Esophagus squamous epithelium (tissue), 5 donors: ENCODE results near the gene TANC1. TPM values are rescaled to one million over a fixed set of nuclear protein-coding genes. Genes with fewer than 3 reads are reported as not detected.
A peak's percentile ranks its signal among the peaks of the same experiment; 100 is the strongest.

Source experiments
- DNase-seq: peaks from one replicate; lab custom pipeline; 2025; lab: John Stamatoyannopoulos, UW
- H3K27ac ChIP-seq, 4 donors: fragments of 200-600 bp; sonication (generic); one replicate each; pipeline ENCODE4 v1.5.1; 2016 to 2019; ENCODE audit warnings: mild to moderate bottlenecking in 1 of 4
- H3K27me3 ChIP-seq, 4 donors: fragments of 200-600 bp; sonication (generic); 1 replicate in 3 of 4; 2 replicates in 1 of 4; pipeline versions ENCODE4 v1.5.1 to v1.6.0; 2017 to 2021; ENCODE audit warnings: antibody characterized with exemption in 1 of 4
- H3K36me3 ChIP-seq, 3 donors: fragments of 200-600 bp; sonication (generic); one replicate each; pipeline ENCODE4 v1.5.1; 2016 to 2019
- H3K4me1 ChIP-seq, 3 donors: fragments of 200-600 bp; sonication (generic); one replicate each; pipeline ENCODE4 v1.5.1; 2017 to 2019
- H3K4me3 ChIP-seq, 4 donors: fragments of 200-600 bp; sonication (generic); 1 replicate in 3 of 4; 2 replicates in 1 of 4; pipeline ENCODE4 v1.5.1; 2016 to 2019; ENCODE audit warnings: mild to moderate bottlenecking in 2 of 4, moderate library complexity in 1 of 4
- H3K9me3 ChIP-seq, 3 donors: fragments of 200-600 bp; sonication (generic); one replicate each; pipeline ENCODE4 v1.5.1; 2016 to 2019
- POLR2A ChIP-seq, 4 donors: fragments of 450-650 bp; IDR thresholded peaks; one replicate each; pipeline ENCODE4 v1.6.1; 2017; ENCODE audit warnings: antibody characterized with exemption in 4 of 4, mild to moderate bottlenecking in 4 of 4, moderate library complexity in 3 of 4
- WGBS, 2 donors: methylation state at CpG; one replicate each; pipeline ENCODE4 v1.1.5; 2018; 5-methylcytosine and 5-hydroxymethylcytosine counted together
- intact Hi-C: fragments of 100-400 bp; cut with DNase I; formaldehyde crosslinking; loops from one replicate; pipeline ENCODE4 v1.15.0; 2022
- total RNA-seq, 4 donors: library from RNA; depleted of rRNA; stranded (reverse); fragments of >200 nt; gene quantifications; one replicate each; pipeline ENCODE4 v1.1.0, GENCODE V29; 2016
- TF ChIP-seq, protein P1 (sequence below), 6 experiments: fragments of 450-650 bp in 4 of 6; fragments of 200-600 bp in 2 of 6; sonication (generic) in 2 of 6; IDR thresholded peaks; one replicate each; pipeline ENCODE4 v1.5.1; 2016 to 2019; ENCODE audit warnings: antibody characterized with exemption in 6 of 6, mild to moderate bottlenecking in 4 of 6, moderate library complexity in 4 of 6
- donor health status: DM: yes; HTN: yes; CAD: no.

The TANC1 gene
- total RNA-seq, 4 donors from 2014 or later, result 29.4 to 54.5 (median 42.2) TPM

DNA sequence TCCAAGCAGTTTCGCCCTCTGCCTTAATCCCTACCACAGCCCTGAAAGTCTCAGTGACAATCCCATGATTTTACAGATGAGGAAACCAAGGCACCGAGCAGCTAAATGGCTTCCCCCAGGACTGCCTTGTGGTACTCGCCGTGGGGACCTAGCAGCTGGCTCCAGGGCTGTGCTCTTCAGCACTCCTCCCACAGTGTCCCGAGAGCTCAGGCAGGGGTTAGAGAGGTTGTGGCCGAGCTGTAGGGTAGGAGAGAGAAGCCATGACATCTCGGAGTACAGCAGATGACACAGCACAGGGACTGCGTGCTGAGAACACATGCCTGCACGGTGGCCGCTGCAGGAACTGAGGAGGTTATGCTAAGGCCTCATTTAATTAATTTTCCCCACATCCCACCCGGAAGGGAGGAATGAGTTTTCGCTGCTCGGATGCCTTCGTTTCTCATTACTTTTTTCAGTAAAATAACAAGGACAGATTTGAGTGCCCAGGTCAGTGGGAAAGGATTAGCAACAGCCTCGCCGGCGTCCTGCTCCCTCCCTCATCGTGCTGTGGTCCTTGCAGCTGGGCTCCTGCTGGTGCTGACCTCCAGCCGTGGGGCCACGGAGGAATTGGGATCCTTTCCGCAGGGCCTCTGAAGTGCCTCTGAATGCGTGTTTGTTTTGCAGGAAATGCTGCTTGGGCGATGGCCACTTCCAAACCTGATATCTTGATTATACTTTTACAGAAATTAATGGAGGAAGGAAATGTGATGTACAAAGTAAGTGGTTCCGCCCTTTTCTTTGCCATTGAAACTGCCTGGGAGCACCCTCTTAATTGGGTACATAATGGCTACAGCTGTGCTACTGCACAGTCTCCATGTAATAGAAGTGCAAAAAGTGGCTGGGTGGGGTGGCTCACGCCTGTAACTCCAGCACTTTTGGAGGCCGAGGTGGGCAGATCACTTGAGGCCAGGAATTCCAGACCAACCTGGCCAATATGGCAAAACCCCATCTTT is 256.9 kb downstream of the TANC1 start:
- WGBS, 2 donors, result 78 to 89% methylated on average over 19 to 22 of the region's 26 CpGs
- no peak overlapping the region for H3K4me3 ChIP-seq
- peaks cover 7 to 27% (median 9%) of the 10 kb centered on the region in 3 donors for H3K4me1 ChIP-seq
- no peaks in the 10 kb centered on the region for H3K27me3 ChIP-seq
- no peak for DNase-seq
- no peaks in the 10 kb centered on the region for H3K9me3 ChIP-seq
- peak overlapping the region in 3 of 4 donors; percentile 42 to 58 (median 49) for H3K27ac ChIP-seq
- no peak for TF ChIP-seq POLR2A (IDR thresholded peaks at IDR 0.05)
- TF ChIP-seq, protein P1, sequence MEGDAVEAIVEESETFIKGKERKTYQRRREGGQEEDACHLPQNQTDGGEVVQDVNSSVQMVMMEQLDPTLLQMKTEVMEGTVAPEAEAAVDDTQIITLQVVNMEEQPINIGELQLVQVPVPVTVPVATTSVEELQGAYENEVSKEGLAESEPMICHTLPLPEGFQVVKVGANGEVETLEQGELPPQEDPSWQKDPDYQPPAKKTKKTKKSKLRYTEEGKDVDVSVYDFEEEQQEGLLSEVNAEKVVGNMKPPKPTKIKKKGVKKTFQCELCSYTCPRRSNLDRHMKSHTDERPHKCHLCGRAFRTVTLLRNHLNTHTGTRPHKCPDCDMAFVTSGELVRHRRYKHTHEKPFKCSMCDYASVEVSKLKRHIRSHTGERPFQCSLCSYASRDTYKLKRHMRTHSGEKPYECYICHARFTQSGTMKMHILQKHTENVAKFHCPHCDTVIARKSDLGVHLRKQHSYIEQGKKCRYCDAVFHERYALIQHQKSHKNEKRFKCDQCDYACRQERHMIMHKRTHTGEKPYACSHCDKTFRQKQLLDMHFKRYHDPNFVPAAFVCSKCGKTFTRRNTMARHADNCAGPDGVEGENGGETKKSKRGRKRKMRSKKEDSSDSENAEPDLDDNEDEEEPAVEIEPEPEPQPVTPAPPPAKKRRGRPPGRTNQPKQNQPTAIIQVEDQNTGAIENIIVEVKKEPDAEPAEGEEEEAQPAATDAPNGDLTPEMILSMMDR (IDR thresholded peaks at IDR 0.05), result no peak
- peaks cover 9 to 98% (median 33%) of the 10 kb centered on the region in 3 donors for H3K36me3 ChIP-seq
- intact Hi-C loops, result no loop called here

DNA sequence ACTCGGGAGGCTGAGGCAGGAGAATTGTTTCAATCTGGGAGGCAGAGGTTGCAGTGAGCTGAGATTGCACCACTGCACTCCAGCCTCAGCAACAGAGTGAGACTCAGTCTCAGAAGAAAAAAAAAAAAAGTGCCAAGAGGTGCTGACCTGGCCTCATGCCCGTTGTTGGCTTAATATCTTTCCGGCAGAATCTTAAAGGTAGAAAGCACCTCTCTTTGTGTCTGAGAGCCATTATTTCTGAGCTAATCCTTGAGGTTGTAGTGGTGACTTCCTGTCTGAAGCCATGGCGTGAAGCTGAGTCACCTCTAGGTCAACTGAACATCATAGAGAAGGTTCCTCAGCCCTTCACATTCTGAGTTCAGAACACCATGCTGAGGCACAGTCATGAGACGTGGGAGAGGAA is 257.6 kb downstream of the TANC1 start:
- Histone ChIP-seq H3K27me3 (no peaks in the 10 kb centered on the region), H3K36me3 (peaks cover 14 to 98% (median 36%) of the 10 kb centered on the region in 3 donors), H3K4me3 (no peak overlapping the region), H3K9me3 (no peaks in the 10 kb centered on the region), H3K4me1 (peaks cover 7 to 27% (median 9%) of the 10 kb centered on the region in 3 donors), H3K27ac (peak overlapping the region in 3 of 4 donors; percentile 42 to 58 (median 49))
- intact Hi-C loops, result no loop called here
- WGBS, 2 donors, result 34 to 46% methylated on average over 4 to 5 of the region's 5 CpGs
- TF ChIP-seq POLR2A (IDR thresholded peaks at IDR 0.05), result no peak
- TF ChIP-seq, protein P1 (IDR thresholded peaks at IDR 0.05), result no peak
- DNase-seq, result no peak

DNA sequence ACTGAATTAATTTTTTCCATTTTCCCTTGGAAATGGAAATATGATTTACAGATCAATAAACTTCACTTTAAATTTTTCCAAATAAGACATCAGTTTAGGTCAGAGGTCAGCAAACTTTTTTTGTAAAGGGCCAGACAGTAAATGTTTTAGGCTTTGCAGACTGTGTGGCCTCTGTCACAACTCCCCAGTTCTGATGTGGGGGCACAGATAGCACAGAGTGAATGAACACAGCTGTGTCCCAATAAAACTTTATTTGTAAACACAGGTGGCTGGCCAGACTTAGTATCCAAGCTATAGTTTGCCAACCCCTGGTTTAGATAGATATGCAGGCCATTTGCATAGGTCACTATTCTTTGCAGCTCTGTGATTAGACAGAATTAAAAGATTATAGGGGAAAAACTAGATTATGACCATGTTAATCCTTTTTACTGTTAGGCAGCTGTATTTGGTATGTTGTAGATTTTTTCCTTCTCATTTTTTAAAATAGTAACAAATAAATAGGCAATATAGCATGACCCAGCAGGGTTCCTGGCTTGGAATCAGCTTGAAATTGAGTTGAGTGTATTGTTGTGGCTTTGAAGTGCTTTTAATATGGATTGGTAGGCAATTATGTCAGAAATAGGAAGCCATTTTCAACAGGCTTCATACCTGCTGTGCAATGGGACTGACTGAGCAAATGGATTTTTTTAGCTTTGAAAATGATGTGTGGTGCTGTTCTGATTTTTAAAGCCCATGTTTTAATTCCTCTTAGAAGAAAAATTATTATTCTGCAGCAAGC is 258.4 kb downstream of the TANC1 start:
- no peaks in the 10 kb centered on the region for H3K9me3 ChIP-seq
- no peak overlapping the region for H3K4me3 ChIP-seq
- no peaks in the 10 kb centered on the region for H3K27me3 ChIP-seq
- H3K27ac ChIP-seq, result peak overlapping the region in 2 of 4 donors; percentile 42 to 49
- peaks cover 14 to 98% (median 36%) of the 10 kb centered on the region in 3 donors for H3K36me3 ChIP-seq
- H3K4me1 ChIP-seq, result peaks cover 7 to 27% (median 9%) of the 10 kb centered on the region in 3 donors
- DNase-seq, result no peak
- intact Hi-C loops, result no loop called here
- TF ChIP-seq, protein P1 (IDR thresholded peaks at IDR 0.05), result no peak
- no peak for TF ChIP-seq POLR2A (IDR thresholded peaks at IDR 0.05)

DNA sequence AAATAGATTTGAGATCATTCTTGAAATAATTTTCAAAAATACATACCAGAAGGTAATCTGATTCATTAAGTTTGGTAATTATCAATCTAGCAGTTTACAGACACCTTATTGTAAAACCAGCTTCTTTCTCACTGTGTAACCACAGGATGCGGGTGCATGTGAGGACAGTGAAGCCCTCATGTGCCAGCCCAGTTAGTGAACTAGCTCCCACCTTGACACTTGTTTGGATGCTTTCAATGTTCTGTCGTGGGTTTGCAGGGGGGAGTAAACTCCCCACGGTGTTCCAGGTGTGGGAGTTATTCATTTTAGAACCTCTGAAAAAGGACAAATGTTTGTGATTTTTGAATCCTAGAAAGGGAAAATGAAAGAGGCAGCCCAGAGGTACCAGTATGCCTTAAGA is 259.0 kb downstream of the TANC1 start:
- Histone ChIP-seq H3K4me1 (peaks cover 7 to 27% (median 9%) of the 10 kb centered on the region in 3 donors), H3K27me3 (no peaks in the 10 kb centered on the region), H3K4me3 (no peak overlapping the region), H3K27ac (no peak overlapping the region), H3K9me3 (no peaks in the 10 kb centered on the region), H3K36me3 (peaks cover 14 to 98% (median 36%) of the 10 kb centered on the region in 3 donors)
- intact Hi-C loops, result no loop called here
- TF ChIP-seq, protein P1 (IDR thresholded peaks at IDR 0.05), result no peak
- TF ChIP-seq POLR2A (IDR thresholded peaks at IDR 0.05), result no peak
- DNase-seq, result no peak
- WGBS, 2 donors, result 60 to 93% methylated on average over 2 to 3 of the region's 3 CpGs
